Measurements from ENCODE around the gene CDK5RAP2. TPM values are rescaled to one million over a fixed set of nuclear protein-coding genes. Genes with fewer than 3 reads are reported as not detected.
"Not testable (repeated sequence)": the region's sequence is repeated elsewhere in the genome, so short reads cannot be mapped to it uniquely, and the experiment has no call there.

Gene CDK5RAP2
- total RNA-seq, 1 donor from 2014 or later: 31.6 TPM

GRCh38 chr9:120587328-120587727 is 7.4 kb upstream of the CDK5RAP2 start:
- ATAC-seq: no peak

GRCh38 chr9:120583958-120584369 is 4.0 kb upstream of the CDK5RAP2 start:
- ATAC-seq: no peak

GRCh38 chr9:120579139-120580050 is 572 bp downstream of the CDK5RAP2 start:
- ATAC-seq: no peak

- ATAC-seq: no peak
Measured at GRCh38 chr9:120574473-120574872, 5.5 kb downstream of the CDK5RAP2 start.

- no peak for ATAC-seq
Measured at GRCh38 chr9:120572472-120572871, 7.5 kb downstream of the CDK5RAP2 start.

GRCh38 chr9:120571443-120572257 is 8.3 kb downstream of the CDK5RAP2 start:
- ATAC-seq: no peak

GRCh38 chr9:120570296-120570695 is 9.7 kb downstream of the CDK5RAP2 start:
- no peak for ATAC-seq

GRCh38 chr9:120569556-120569955 is 10.4 kb downstream of the CDK5RAP2 start:
- no peak for ATAC-seq

- ATAC-seq: no peak
Measured at GRCh38 chr9:120568816-120569215, 11.2 kb downstream of the CDK5RAP2 start.

GRCh38 chr9:120567874-120568273 is 12.1 kb downstream of the CDK5RAP2 start:
- no peak for ATAC-seq

- no peak for ATAC-seq
Measured at GRCh38 chr9:120567081-120567480, 12.9 kb downstream of the CDK5RAP2 start.

- no peak for ATAC-seq
Measured at GRCh38 chr9:120564589-120564988, 15.4 kb downstream of the CDK5RAP2 start.

GRCh38 chr9:120562861-120563443 is 17.0 kb downstream of the CDK5RAP2 start:
- ATAC-seq: peak; percentile 85

- ATAC-seq: no peak
Measured at GRCh38 chr9:120561709-120562108, 18.3 kb downstream of the CDK5RAP2 start.

- no peak for ATAC-seq
Measured at GRCh38 chr9:120559546-120559945, 20.4 kb downstream of the CDK5RAP2 start.

GRCh38 chr9:120558454-120558853 is 21.5 kb downstream of the CDK5RAP2 start:
- no peak for ATAC-seq

- ATAC-seq: no peak
Measured at GRCh38 chr9:120557205-120557604, 22.8 kb downstream of the CDK5RAP2 start.

- no peak for ATAC-seq
Measured at GRCh38 chr9:120556775-120557174, 23.2 kb downstream of the CDK5RAP2 start.

- no peak for ATAC-seq
Measured at GRCh38 chr9:120555839-120556238, 24.1 kb downstream of the CDK5RAP2 start.

- ATAC-seq: not testable (repeated sequence)
Measured at GRCh38 chr9:120552210-120552704, 27.7 kb downstream of the CDK5RAP2 start.

GRCh38 chr9:120545701-120546550 is 34.0 kb downstream of the CDK5RAP2 start:
- ATAC-seq: no peak

- ATAC-seq: no peak
Measured at GRCh38 chr9:120544441-120544840, 35.5 kb downstream of the CDK5RAP2 start.

Data from esophagus mucosa (tissue), 1 donor.